ENCODE data around the gene SMARCD3.

GRCh38 chr7:151275813-151276577, 27.5 kb upstream of the SMARCD3 start:
- TF ChIP-seq CTCF (conservative IDR thresholded peaks at IDR 0.05) (no peak), ZFX (IDR thresholded peaks at IDR 0.05) (no peak)

All from C4-2B (cell line).